OCI-LY3 (cell line): ENCODE data around the gene FKBP2.

Source experiments
- EZH2phosphoT487 ChIP-seq: fragments of 200-600 bp; shearing (Covaris generic); IDR thresholded peaks from 2 replicates; pipeline ENCODE4 v1.6.1; 2018; ENCODE audit warnings: antibody characterized with exemption, mixed run types, low read depth
- TF ChIP-seq, protein P1 (sequence below): fragments of 200-600, 300-600 bp; sonication (generic); IDR thresholded peaks from 2 replicates; pipeline ENCODE4 v1.5.1; 2014; ENCODE audit warnings: antibody characterized with exemption, low read length, low read depth

GRCh38 chr11:64196626-64197025 lies 44.3 kb upstream of the FKBP2 start:
- TF ChIP-seq, protein P1, sequence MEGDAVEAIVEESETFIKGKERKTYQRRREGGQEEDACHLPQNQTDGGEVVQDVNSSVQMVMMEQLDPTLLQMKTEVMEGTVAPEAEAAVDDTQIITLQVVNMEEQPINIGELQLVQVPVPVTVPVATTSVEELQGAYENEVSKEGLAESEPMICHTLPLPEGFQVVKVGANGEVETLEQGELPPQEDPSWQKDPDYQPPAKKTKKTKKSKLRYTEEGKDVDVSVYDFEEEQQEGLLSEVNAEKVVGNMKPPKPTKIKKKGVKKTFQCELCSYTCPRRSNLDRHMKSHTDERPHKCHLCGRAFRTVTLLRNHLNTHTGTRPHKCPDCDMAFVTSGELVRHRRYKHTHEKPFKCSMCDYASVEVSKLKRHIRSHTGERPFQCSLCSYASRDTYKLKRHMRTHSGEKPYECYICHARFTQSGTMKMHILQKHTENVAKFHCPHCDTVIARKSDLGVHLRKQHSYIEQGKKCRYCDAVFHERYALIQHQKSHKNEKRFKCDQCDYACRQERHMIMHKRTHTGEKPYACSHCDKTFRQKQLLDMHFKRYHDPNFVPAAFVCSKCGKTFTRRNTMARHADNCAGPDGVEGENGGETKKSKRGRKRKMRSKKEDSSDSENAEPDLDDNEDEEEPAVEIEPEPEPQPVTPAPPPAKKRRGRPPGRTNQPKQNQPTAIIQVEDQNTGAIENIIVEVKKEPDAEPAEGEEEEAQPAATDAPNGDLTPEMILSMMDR = no peak
- no peak for TF ChIP-seq EZH2phosphoT487
